GM18508 (cell line): ENCODE measurements around the gene PIKFYVE.
"Not testable (repeated sequence)": the region's sequence is repeated elsewhere in the genome, so short reads cannot be mapped to it uniquely, and the experiment has no call there.

Source experiments
- ATAC-seq: cut with Tn5 transposase; IDR thresholded peaks from one replicate; pipeline ENCODE4 v1.9.1; 2021; ENCODE audit warnings: moderate number of reproducible peaks; ENCODE audit not compliant: insufficient read depth, unreplicated experiment

The PIKFYVE gene

DNA sequence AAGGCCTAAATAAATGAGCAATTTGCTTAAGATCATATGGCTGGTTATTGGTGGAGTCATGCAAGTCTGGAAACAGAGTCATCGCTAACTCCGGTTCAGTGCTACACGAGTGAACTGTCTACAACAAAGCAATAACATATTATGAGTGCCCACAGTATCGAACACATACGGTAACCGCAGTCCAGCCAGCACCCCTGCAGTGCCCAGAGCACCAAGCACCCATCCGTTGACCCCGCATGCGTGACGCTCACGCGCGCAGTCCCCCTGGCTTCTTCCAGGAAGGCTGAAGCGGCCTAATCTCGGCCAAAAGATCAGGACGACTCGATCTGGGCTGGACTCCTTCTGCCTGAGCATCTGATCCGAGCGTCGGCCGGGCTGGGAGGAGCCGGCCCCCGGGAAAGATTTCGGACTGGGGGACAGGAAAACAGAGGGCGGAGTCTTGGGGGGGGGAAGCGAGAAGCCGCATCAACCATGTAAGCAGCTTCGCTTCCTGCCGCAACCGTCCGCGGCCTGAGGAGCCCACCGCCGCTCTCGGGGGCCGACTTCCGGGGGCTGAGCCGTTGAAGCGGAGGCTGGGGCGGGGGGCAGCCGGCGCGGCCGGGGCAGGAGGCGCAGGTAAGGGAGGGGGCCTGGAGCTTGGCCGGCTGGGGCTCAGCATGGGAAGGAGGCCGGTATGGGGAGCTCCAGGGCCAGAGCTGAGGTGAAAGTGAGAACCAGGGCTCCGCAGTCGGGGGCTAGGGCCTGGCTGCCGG is at the start of gene PIKFYVE:
Gene PIKFYVE (plus strand): TSS at position 455 of the 752 bp plus-strand sequence. CDS start 5,265 bp downstream, outside the sequence.
- ATAC-seq = peak; percentile 70

DNA sequence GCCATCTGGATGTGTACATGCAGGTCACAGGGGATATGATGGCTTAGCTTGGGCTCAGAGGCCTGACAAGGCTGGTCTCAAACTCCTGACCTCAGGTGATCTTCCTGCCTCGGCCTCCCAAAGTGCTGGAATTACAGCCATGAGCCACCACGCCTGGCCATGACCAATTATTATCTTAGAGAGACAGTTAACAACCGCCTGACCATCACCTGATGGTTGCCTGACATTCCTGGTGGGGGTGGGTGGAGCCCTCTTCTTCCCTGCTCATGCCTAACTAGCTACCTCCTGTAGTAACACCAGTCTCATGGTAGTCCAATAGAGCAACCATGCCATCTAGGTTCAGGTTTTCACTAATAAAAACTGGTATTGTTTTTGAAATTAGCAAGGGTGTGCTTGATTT is 44.2 kb upstream of the PIKFYVE start:
- ATAC-seq = not testable (repeated sequence)

GRCh38 chr2:208222351-208222750 is 43.7 kb upstream of the PIKFYVE start:
- ATAC-seq = no peak

GRCh38 chr2:208224802-208225201 is 41.3 kb upstream of the PIKFYVE start:
- ATAC-seq = no peak

- ATAC-seq = no peak
These were observed 38.3 kb upstream of the PIKFYVE start for GRCh38 chr2:208227581-208228232.

GRCh38 chr2:208228476-208228875 is 37.6 kb upstream of the PIKFYVE start:
- ATAC-seq = no peak

GRCh38 chr2:208234786-208235185 is 31.3 kb upstream of the PIKFYVE start:
- no peak for ATAC-seq

DNA sequence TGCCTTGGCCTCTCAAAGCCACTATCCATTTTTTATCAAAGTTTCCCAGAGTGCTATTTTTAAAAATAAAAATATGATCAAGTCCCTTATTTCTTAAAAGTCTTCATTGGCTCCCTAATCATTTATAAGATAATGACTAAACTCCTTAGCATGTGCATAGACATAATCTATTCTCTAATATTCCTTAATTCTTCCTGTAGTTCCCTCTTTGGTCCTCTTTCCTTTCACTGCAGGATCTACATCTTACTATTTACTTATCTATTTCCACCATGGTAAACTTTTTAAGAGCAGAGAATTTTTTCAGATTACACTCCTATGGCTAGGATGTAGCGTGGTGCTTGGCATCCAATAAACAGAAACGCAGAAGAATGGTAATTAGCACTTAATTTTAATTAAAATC is 30.2 kb upstream of the PIKFYVE start:
- no peak for ATAC-seq

- no peak for ATAC-seq
These were observed 26.1 kb upstream of the PIKFYVE start for GRCh38 chr2:208239770-208240493.

GRCh38 chr2:208240619-208241209 is 25.3 kb upstream of the PIKFYVE start:
- ATAC-seq = no peak

- ATAC-seq = no peak
These were observed 21.6 kb upstream of the PIKFYVE start for GRCh38 chr2:208244422-208244821.

DNA sequence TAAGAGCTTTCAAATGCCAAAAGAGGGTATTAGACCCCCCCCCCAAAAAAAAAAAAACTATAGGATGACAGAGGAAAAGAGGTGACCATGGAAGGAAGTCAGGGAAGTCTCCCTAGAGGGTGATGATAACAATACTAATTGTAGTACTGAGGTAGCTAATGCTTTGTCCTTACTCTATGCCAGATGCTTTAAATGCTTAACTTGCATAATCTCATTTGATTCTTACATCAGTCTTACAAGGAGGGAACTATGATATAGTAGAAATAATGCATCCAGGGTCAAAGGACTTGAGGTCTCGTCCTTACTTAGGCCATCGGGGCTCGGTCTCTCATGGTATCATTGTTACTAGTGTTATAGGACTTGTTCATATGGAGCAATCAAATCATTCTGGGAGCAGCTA is 20.3 kb upstream of the PIKFYVE start:
- no peak for ATAC-seq

DNA sequence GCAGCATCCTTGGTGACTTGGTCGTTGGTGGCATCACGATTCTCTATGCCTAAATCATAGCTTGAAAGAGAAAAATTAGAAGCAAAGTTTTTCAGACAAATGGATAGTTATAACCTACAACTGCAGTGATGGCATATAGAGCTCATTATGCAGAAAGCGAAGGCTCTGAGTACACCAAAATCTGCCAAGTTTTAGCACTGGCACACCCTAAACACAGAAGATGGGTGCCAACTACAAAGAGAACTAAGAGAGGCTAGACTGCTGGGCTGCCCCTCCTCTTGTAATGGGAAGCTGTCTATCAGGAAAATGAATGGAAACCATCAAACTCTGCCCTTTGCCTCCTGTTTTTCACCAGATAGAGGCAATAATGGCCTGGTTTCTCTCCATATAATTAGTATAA is 17.5 kb upstream of the PIKFYVE start:
- no peak for ATAC-seq

DNA sequence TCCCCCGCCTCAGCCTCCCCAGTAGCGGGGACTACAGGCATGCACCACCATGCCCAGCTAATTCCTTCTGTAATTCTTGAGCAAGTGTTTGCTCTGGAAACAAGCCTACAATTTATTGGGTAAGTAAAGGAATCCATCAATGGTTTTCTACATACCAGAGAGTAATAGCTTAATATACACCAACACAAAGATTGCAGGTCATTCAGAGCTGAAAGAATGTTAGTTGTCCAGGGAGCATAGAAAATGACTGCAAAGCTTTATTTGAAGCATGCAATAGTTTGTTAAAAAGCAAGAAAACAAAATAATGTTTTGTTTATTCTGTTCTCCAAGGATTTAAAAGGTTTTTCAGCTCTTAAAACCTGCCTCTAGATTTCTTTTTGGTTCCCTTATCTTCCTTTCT is 16.8 kb upstream of the PIKFYVE start:
- ATAC-seq = no peak

DNA sequence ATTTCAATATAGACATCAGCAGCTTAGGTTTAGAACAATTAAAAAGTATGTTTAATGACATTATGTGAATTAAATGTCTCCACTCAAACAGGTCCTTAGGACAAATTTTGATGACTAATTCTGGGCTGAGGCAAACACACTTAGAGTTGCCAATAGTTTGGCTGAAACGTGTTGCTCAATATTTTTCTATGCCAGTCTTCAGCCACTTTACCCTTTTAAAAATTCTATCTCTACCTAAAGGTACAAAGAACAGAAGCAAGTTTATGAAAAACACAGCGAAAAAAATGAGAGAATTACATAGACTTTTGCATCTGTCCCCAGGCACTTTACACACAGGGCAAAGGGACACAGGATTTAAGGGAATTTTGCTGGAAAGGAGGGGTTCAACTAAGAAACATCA is 15.7 kb upstream of the PIKFYVE start:
- no peak for ATAC-seq

DNA sequence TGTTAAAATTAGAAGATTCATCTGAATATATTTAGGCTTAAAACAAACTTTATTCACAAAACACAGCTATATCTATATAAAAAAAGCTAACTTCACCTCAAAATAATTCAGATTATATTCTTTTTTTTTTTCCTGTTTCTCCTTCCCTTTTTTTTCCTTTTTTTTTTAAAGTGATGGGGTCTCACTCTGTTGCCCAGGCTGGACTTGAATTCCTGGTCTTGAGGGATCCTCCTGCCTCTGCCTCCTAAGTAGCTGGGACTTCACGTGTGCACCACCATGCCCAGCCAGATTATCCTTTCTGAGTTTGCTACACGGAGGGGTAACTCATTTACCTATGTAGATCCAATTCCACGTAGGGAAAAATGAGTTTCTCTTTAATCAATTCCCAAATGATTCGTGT is 15.0 kb upstream of the PIKFYVE start:
- no peak for ATAC-seq

DNA sequence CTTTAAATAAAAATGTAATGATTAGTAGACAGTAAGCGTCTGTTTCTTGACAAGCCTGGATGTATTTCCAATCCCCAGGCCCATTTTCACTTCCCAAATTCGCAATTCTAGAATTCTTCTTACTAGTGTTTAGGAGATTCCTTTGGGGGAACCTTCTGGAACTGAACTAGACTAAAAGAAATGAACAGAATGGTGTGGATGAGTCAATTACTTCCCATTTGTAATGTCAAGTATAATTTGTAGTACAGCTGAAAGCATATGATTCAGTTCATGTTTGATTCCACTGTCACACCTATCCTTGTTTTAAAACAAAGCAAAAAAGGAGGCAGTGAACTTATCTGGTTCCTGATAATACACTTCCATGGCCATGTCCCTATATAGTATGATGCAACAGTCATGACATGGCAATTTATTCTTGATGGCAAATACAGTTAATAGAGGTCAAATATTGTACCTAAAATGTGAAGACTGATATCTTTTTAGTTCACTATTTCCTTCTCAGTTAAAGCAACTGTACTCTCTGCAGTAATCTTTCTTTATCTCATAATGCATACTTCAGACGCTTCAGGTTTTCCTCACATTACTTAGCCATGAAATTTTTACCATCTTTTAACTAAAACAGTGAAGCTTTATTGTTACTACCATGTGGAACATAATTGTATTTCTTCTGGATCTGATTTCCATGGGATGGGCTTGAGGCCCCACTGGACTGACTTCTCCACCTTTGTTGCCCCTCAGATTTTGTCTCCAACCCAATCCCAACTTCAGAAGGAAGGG is 13.2 kb upstream of the PIKFYVE start:
- no peak for ATAC-seq

GRCh38 chr2:208253600-208254117 is 12.4 kb upstream of the PIKFYVE start:
- no peak for ATAC-seq

GRCh38 chr2:208254118-208254870 is 11.8 kb upstream of the PIKFYVE start:
- peak; percentile 47 for ATAC-seq
